Neural progenitor cell (in vitro differentiated cells): Measurements from ENCODE around the gene LRRC45. TPM values are rescaled to one million over a fixed set of nuclear protein-coding genes. Genes with fewer than 3 reads are reported as not detected.

Experiments used
- DNase-seq: peaks from one replicate; pipeline ENCODE4 v3.0.0-alpha.2; 2016; ENCODE audit warnings: low spot score
- H2AFZ ChIP-seq: fragments of 200-600 bp; sonication (generic); replicated peaks from 2 replicates; pipeline ENCODE4 v1.6.1; 2016; ENCODE audit warnings: antibody characterized with exemption
- H3F3A ChIP-seq: fragments of 200-600 bp; sonication (generic); 2 replicates; pipeline ENCODE4 v1.6.1; 2016; ENCODE audit warnings: antibody characterized with exemption, low read depth
- H3K27ac ChIP-seq: fragments of 200-600 bp; sonication (generic); 2 replicates; pipeline ENCODE4 v1.5.1; 2016; ENCODE audit warnings: mild to moderate bottlenecking
- H3K27me3 ChIP-seq: fragments of 200-600 bp; sonication (generic); 2 replicates; pipeline ENCODE4 v1.6.1; 2016; ENCODE audit warnings: mild to moderate bottlenecking, moderate library complexity
- H3K36me3 ChIP-seq: fragments of 200-600 bp; sonication (generic); 2 replicates; pipeline ENCODE4 v1.5.1; 2016
- H3K4me1 ChIP-seq: fragments of 200-600 bp; sonication (generic); 2 replicates; pipeline ENCODE4 v1.6.1; 2016; ENCODE audit warnings: mixed run types
- H3K4me2 ChIP-seq: fragments of 200-600 bp; sonication (generic); 2 replicates; pipeline ENCODE4 v1.6.1; 2016
- H3K4me3 ChIP-seq: fragments of 200-600 bp; sonication (generic); 2 replicates; pipeline ENCODE4 v1.5.1; 2016
- H3K79me2 ChIP-seq: fragments of 200-600 bp; sonication (generic); 2 replicates; pipeline ENCODE4 v1.6.1; 2016; ENCODE audit warnings: low read depth
- H3K9ac ChIP-seq: fragments of 200-600 bp; sonication (generic); 2 replicates; pipeline ENCODE4 v1.6.1; 2016
- H3K9me3 ChIP-seq: fragments of 200-600 bp; sonication (generic); 2 replicates; pipeline ENCODE4 v1.5.1; 2016; ENCODE audit warnings: low read depth
- H4K20me1 ChIP-seq: fragments of 200-600 bp; sonication (generic); 2 replicates; pipeline ENCODE4 v1.6.1; 2016; ENCODE audit warnings: low read depth
- H3K27ac Mint-ChIP-seq: 3 replicates; pipeline ENCODE4 v1.8.0; 2021; ENCODE audit warnings: mixed read lengths
- H3K27me3 Mint-ChIP-seq: 2 replicates; pipeline ENCODE4 v1.8.0; 2022; ENCODE audit warnings: low read depth, mild to moderate bottlenecking, inconsistent platforms, moderate library complexity, mixed read lengths; ENCODE audit not compliant: insufficient read depth
- H3K36me3 Mint-ChIP-seq: 3 replicates; pipeline ENCODE4 v1.8.0; 2021; ENCODE audit warnings: mixed read lengths
- H3K4me1 Mint-ChIP-seq: 3 replicates; pipeline ENCODE4 v1.8.0; 2021; ENCODE audit warnings: mixed read lengths
- H3K4me3 Mint-ChIP-seq: 3 replicates; pipeline ENCODE4 v1.8.0; 2021; ENCODE audit warnings: mild to moderate bottlenecking, moderate library complexity, mixed read lengths
- H3K9me3 Mint-ChIP-seq: 3 replicates; pipeline ENCODE4 v1.8.0; 2020; ENCODE audit warnings: mixed read lengths
- EZH2 ChIP-seq: fragments of 200-600 bp; sonication (generic); IDR thresholded peaks from 2 replicates; pipeline ENCODE4 v1.6.1; 2017; ENCODE audit warnings: antibody characterized with exemption, mild to moderate bottlenecking, moderate library complexity
- EZH2phosphoT487 ChIP-seq: fragments of 200-600 bp; sonication (generic); IDR thresholded peaks from 2 replicates; pipeline ENCODE4 v1.6.1; 2017; ENCODE audit warnings: antibody characterized with exemption
- total RNA-seq: library from RNA; depleted of rRNA; stranded (reverse); fragments of >200 nt; gene quantifications from 2 replicates; pipeline ENCODE4 v1.2.3, GENCODE V29; 2015; ENCODE audit warnings: low replicate concordance
- TF ChIP-seq, protein P1 (sequence below): fragments of 200-600 bp; sonication (generic); IDR thresholded peaks from 2 replicates; pipeline ENCODE4 v1.5.1; 2017; ENCODE audit warnings: antibody characterized with exemption, mild to moderate bottlenecking

The LRRC45 gene
- total RNA-seq, 1 donor from 2014 or later = 15.4 TPM

DNA sequence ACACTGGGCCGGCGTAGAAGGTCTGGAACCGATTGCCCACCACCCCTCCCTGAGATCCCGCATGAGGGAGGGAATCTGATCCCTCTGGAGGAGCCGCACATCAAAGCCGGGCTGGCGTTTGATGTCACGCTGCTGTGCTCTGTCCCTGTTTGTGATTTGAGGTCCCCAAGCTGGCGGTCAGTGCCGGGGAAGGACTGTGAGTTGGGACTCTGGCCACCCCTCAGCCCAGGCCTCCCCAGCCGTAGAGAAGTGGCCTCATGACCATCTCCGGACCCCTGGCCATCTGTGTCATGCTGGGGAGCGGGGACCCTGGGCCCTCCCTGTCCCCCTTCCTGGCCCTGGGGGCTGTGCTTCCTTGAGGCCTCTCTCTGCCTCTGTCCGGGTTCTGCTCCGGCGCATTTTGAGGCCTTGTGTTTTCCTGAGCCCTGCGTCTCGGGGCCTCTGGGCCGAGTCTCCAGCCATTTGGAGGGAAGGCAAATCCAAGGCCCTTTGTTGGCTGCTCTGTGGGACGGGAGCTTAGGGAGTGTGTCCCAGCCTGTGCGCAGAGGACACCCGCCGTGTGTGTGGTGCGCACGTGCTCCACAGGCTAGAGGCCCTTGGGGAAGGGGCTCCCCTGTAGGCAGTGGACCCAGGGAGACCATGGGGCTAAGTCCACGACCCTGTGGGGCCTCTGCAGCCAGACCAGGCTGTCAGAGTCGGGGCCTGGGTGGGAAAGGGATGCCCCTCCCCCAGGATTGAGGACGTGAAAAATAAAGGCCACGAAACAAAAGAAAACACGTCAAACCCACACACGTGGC lies 30.6 kb upstream of the LRRC45 start:
- DNase-seq = peak; percentile 66
- Histone ChIP-seq H3K4me3 (no peak overlapping the region), H4K20me1 (no peaks in the 10 kb centered on the region), H3K79me2 (peaks cover 4% of the 10 kb centered on the region), H2AFZ (no peak overlapping the region), H3K4me2 (peak overlapping the region; percentile 55), H3K36me3 (no peaks in the 10 kb centered on the region), H3K9ac (peak overlapping the region; percentile 12), H3F3A (peaks cover 31% of the 10 kb centered on the region), H3K27ac (peak overlapping the region; percentile 78), H3K27me3 (no peaks in the 10 kb centered on the region), H3K9me3 (no peaks in the 10 kb centered on the region), H3K4me1 (peaks cover 36% of the 10 kb centered on the region)
- Mint-ChIP-seq H3K4me1 (peaks cover 40% of the 10 kb centered on the region), H3K27ac (peak overlapping the region; percentile 98), H3K36me3 (peaks cover 8% of the 10 kb centered on the region), H3K27me3 (peaks cover 7% of the 10 kb centered on the region), H3K4me3 (peak overlapping the region; percentile 55), H3K9me3 (peaks cover 2% of the 10 kb centered on the region)
- TF ChIP-seq EZH2phosphoT487 = no peak
- TF ChIP-seq, protein P1, sequence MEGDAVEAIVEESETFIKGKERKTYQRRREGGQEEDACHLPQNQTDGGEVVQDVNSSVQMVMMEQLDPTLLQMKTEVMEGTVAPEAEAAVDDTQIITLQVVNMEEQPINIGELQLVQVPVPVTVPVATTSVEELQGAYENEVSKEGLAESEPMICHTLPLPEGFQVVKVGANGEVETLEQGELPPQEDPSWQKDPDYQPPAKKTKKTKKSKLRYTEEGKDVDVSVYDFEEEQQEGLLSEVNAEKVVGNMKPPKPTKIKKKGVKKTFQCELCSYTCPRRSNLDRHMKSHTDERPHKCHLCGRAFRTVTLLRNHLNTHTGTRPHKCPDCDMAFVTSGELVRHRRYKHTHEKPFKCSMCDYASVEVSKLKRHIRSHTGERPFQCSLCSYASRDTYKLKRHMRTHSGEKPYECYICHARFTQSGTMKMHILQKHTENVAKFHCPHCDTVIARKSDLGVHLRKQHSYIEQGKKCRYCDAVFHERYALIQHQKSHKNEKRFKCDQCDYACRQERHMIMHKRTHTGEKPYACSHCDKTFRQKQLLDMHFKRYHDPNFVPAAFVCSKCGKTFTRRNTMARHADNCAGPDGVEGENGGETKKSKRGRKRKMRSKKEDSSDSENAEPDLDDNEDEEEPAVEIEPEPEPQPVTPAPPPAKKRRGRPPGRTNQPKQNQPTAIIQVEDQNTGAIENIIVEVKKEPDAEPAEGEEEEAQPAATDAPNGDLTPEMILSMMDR = no peak

DNA sequence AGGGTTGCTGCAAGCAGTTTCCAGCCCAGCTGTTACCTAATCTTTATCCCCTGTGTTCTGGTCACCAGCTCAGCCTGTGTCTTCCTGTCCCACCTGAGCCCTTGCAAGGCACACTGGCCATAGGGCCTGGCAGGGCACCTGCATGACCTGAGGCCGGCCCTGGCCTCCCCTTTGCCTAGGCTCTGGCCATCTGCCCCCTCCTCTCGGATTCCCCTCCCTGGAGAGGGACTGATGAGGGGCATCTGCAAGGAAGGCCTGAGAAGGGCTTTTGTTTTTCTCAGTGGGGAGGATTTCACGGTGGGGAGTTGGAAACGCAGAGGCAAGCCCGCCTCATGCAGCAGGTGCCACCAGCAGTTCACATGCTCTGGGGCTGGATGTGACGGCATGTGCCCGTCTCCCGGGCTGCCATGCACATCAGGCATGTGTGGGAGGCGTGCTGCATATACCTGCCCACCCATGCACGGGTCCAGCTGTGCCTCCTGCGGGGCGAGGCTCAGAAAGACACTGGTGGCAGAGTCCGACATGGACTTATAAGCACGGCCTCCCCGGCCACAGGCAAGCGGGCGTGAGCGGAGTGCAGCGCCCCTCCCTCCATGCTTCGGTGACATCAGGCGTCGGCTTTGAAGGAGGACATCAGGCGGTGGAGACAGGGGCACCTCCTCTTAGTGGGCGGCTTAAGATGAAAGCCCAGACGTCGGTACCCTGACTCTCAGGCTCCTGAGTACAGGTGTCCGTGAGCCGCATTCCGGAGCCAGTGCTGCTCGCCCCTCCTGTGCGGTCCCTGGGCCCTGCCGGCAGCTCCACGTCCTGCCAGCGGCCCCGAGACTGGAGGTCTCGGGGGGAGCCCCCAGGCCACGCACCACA lies 29.1 kb upstream of the LRRC45 start:
- no peak overlapping the region for H2AFZ ChIP-seq
- H3F3A ChIP-seq = peaks cover 31% of the 10 kb centered on the region
- DNase-seq = peak; percentile 47
- no peaks in the 10 kb centered on the region for H3K9me3 ChIP-seq
- no peak overlapping the region for H3K4me3 ChIP-seq
- H3K4me3 Mint-ChIP-seq = peak overlapping the region; percentile 58
- H3K79me2 ChIP-seq = peaks cover 4% of the 10 kb centered on the region
- H3K27ac ChIP-seq = peak overlapping the region; percentile 63
- peak overlapping the region; percentile 79 for H3K27ac Mint-ChIP-seq
- peaks cover 2% of the 10 kb centered on the region for H3K9me3 Mint-ChIP-seq
- H3K9ac ChIP-seq = no peak overlapping the region
- H3K36me3 ChIP-seq = no peaks in the 10 kb centered on the region
- H4K20me1 ChIP-seq = no peaks in the 10 kb centered on the region
- TF ChIP-seq, protein P1 = no peak
- peaks cover 8% of the 10 kb centered on the region for H3K36me3 Mint-ChIP-seq
- peaks cover 45% of the 10 kb centered on the region for H3K4me1 Mint-ChIP-seq
- H3K4me1 ChIP-seq = peaks cover 36% of the 10 kb centered on the region
- peak overlapping the region; percentile 35 for H3K4me2 ChIP-seq
- no peaks in the 10 kb centered on the region for H3K27me3 ChIP-seq
- peaks cover 5% of the 10 kb centered on the region for H3K27me3 Mint-ChIP-seq

DNA sequence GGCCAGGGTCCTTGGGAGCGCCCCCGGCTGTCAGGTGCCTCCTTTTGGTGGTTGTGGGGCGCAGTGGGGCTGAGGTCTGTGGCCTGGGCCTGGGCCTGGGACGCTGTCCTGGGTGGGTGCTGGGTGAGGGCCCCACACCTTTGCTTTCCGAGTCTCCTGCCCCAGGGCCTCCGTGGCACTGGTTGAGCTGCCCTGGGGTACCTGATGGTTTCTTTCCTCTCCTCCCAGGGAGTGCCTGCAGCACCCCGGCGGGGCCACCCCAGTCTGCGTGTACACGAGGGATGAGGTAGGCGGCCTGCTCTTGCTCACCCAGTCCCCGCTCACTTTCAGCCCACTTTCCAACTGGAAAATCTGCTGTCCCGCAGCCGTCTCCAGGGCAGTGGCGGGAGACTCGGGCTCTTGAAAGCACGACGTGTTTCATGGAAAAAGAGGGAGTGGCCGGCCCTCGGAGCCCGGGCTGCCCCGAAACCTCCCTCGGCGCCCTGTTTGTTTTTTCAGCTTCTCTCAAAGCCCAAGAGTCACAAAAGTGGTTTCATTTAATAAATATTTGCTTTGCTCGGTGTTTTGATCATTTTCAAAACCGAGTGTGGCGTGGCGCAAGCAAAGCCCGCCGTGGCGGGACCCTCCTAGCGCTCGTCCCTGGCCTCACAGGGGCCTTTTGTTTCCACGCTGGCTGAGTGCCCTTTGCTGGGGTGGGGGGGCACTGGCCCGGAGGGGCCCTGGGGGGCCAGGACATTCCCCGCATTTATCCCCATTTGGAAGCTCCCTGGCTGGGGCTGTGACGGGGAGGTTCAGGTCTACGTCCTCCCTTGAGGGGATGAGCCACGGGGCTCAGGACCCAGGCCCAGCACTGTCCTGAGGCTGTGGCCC lies 28.3 kb upstream of the LRRC45 start:
- Histone ChIP-seq H3K79me2 (peaks cover 4% of the 10 kb centered on the region), H3K4me1 (peaks cover 36% of the 10 kb centered on the region), H3K9me3 (no peaks in the 10 kb centered on the region), H3K27me3 (no peaks in the 10 kb centered on the region), H3K9ac (no peak overlapping the region), H3K36me3 (no peaks in the 10 kb centered on the region), H3K4me3 (no peak overlapping the region), H4K20me1 (no peaks in the 10 kb centered on the region), H3F3A (peaks cover 31% of the 10 kb centered on the region), H3K4me2 (no peak overlapping the region), H2AFZ (no peak overlapping the region), H3K27ac (peak overlapping the region; percentile 63)
- Mint-ChIP-seq H3K4me3 (peak overlapping the region; percentile 41), H3K36me3 (peaks cover 5% of the 10 kb centered on the region), H3K27me3 (peaks cover 3% of the 10 kb centered on the region), H3K9me3 (peaks cover 2% of the 10 kb centered on the region), H3K27ac (no peak overlapping the region), H3K4me1 (peaks cover 45% of the 10 kb centered on the region)
- DNase-seq = no peak
- TF ChIP-seq, protein P1 = no peak
- no peak for TF ChIP-seq EZH2phosphoT487
- no peak for TF ChIP-seq EZH2
